Nephron (organoid): ENCODE data around the gene TTC21B.
"Not testable (repeated sequence)": the region's sequence is repeated elsewhere in the genome, so short reads cannot be mapped to it uniquely, and the experiment has no call there.

Source experiments
- H3K27ac Mint-ChIP-seq, 3 experiments: 2 replicates each; pipeline ENCODE4 v1.8.0; 2020; ENCODE audit warnings: mixed read lengths in 3 of 3, mild to moderate bottlenecking in 2 of 3, moderate library complexity in 1 of 3
- H3K27me3 Mint-ChIP-seq: 2 replicates; pipeline ENCODE4 v1.8.0; 2021; ENCODE audit warnings: low read depth, mild to moderate bottlenecking, moderate library complexity, mixed read lengths
- H3K36me3 Mint-ChIP-seq: 2 replicates; pipeline ENCODE4 v1.8.0; 2020; ENCODE audit warnings: low read depth, mixed read lengths
- H3K4me1 Mint-ChIP-seq: 2 replicates; pipeline ENCODE4 v1.8.0; 2020; ENCODE audit warnings: mixed read lengths
- H3K4me3 Mint-ChIP-seq, 3 experiments: 2 replicates each; pipeline ENCODE4 v1.8.0; 2020; ENCODE audit warnings: mild to moderate bottlenecking in 3 of 3, mixed read lengths in 3 of 3, moderate library complexity in 2 of 3
- H3K9me3 Mint-ChIP-seq: 2 replicates; pipeline ENCODE4 v1.8.0; 2020; ENCODE audit warnings: mixed read lengths
- TF ChIP-seq, protein P1 (sequence below), 3 experiments: fragments of 200-600 bp; sonication (generic); IDR thresholded peaks; one replicate each; pipeline ENCODE4 v1.5.0; 2021; ENCODE audit warnings: antibody characterized with exemption in 3 of 3; ENCODE audit not compliant: unreplicated experiment in 3 of 3

TTC21B gene

DNA sequence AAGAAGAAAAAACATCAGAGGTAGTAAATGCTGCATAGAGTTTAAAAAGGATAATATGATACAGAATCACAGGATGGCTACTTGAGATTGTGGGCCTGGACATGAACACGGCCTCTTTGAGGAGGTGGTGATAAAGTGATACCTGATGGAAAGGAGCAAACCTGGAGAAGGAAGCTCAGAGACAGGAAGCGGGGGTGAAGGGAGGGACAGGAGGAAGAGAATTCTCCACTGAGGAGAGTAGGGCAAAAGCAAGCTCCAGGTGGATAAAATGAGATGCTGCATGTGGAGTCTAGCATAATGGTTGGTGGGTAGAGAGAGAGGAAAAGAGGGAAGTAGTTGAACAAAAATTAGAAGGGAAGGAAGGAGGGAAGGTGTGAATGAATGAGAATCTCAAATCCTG lies 82.6 kb downstream of the TTC21B start:
- peak overlapping the region; percentile 28 to 57 (median 53) for H3K27ac Mint-ChIP-seq
- no peaks in the 10 kb centered on the region for H3K9me3 Mint-ChIP-seq
- TF ChIP-seq, protein P1, sequence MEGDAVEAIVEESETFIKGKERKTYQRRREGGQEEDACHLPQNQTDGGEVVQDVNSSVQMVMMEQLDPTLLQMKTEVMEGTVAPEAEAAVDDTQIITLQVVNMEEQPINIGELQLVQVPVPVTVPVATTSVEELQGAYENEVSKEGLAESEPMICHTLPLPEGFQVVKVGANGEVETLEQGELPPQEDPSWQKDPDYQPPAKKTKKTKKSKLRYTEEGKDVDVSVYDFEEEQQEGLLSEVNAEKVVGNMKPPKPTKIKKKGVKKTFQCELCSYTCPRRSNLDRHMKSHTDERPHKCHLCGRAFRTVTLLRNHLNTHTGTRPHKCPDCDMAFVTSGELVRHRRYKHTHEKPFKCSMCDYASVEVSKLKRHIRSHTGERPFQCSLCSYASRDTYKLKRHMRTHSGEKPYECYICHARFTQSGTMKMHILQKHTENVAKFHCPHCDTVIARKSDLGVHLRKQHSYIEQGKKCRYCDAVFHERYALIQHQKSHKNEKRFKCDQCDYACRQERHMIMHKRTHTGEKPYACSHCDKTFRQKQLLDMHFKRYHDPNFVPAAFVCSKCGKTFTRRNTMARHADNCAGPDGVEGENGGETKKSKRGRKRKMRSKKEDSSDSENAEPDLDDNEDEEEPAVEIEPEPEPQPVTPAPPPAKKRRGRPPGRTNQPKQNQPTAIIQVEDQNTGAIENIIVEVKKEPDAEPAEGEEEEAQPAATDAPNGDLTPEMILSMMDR (IDR thresholded peaks at IDR 0.05; ENCODE audit: unreplicated experiment in 3 of 3) = no peak
- H3K27me3 Mint-ChIP-seq = no peaks in the 10 kb centered on the region
- H3K4me3 Mint-ChIP-seq = no peak overlapping the region
- peaks cover 37% of the 10 kb centered on the region for H3K4me1 Mint-ChIP-seq
- H3K36me3 Mint-ChIP-seq = peaks cover 21% of the 10 kb centered on the region

DNA sequence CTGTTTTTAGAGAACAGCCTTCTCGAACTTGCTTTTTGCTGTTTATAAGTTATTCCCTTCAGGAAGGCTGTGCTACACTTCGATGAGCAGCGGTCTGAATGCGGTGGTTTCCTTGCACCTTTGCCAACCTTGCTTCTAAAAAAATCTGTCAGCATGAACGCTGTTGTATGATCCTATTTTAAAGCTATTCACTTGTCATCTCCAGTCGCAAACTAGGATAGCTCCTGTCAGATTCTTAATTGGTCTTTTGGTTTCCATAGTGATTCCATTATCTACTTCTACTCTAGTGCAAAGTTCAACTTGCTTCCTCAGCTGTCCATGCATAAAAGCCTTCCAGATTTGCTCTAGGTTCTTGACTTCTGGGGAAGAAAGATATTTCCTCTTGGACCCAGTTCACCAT lies 83.2 kb downstream of the TTC21B start:
- Mint-ChIP-seq H3K36me3 (peaks cover 21% of the 10 kb centered on the region), H3K4me3 (no peak overlapping the region), H3K9me3 (no peaks in the 10 kb centered on the region)

DNA sequence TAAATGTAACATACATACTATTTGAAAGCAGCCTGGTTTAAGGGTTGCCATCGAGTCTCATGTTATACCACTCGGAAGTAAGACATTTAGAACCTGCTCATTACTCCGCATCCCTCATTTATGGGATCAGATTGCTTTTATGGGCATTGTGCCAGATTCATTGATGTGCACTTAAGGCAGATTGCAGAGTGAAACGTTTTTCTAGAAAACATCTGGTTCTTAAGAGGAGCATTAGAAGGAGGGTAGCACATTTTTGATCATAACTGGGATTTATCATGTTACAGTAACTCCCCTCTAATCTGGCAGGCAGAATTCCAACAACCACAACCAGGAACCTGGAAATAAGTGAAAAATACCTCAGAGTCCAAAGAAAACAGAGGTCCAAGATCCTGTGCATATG lies 85.4 kb downstream of the TTC21B start:
- H3K9me3 Mint-ChIP-seq = no peaks in the 10 kb centered on the region
- H3K36me3 Mint-ChIP-seq = peaks cover 16% of the 10 kb centered on the region
- no peaks in the 10 kb centered on the region for H3K27me3 Mint-ChIP-seq
- H3K27ac Mint-ChIP-seq = peak overlapping the region; percentile 38 to 71 (median 68)
- peaks cover 37% of the 10 kb centered on the region for H3K4me1 Mint-ChIP-seq
- TF ChIP-seq, protein P1 (IDR thresholded peaks at IDR 0.05; ENCODE audit: unreplicated experiment in 3 of 3) = no peak
- no peak overlapping the region for H3K4me3 Mint-ChIP-seq

More for the DNA sequence above, 83.2 kb downstream of the TTC21B start:
- peak overlapping the region; percentile 28 to 57 (median 53) for H3K27ac Mint-ChIP-seq
- H3K4me1 Mint-ChIP-seq = peaks cover 37% of the 10 kb centered on the region
- no peaks in the 10 kb centered on the region for H3K27me3 Mint-ChIP-seq
- TF ChIP-seq, protein P1 (IDR thresholded peaks at IDR 0.05; ENCODE audit: unreplicated experiment in 3 of 3) = no peak

DNA sequence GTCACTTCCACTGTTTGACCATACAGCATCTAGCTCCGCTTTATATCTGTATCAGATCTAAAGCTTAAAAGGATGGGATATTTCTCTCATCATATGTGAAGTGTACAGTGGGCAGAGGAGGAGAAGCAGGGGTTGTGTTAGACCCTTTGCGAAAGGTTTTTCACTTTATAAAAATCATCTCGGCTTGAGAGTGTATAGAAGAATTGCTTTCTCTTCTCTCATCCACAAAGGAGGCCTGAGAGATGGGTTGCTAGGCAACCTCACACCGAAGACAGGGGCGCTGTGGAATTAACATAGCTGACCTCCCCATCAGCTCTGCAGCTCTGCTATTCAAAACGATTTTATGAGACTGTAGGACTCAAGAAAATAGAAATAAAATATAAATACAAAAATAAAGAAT lies 89.3 kb downstream of the TTC21B start:
- Mint-ChIP-seq H3K27me3 (no peaks in the 10 kb centered on the region), H3K36me3 (peaks cover 19% of the 10 kb centered on the region), H3K4me1 (peaks cover 20% of the 10 kb centered on the region), H3K27ac (no peak overlapping the region), H3K9me3 (peaks cover 19% of the 10 kb centered on the region), H3K4me3 (no peak overlapping the region)
- TF ChIP-seq, protein P1 (IDR thresholded peaks at IDR 0.05; ENCODE audit: unreplicated experiment in 3 of 3) = no peak

DNA sequence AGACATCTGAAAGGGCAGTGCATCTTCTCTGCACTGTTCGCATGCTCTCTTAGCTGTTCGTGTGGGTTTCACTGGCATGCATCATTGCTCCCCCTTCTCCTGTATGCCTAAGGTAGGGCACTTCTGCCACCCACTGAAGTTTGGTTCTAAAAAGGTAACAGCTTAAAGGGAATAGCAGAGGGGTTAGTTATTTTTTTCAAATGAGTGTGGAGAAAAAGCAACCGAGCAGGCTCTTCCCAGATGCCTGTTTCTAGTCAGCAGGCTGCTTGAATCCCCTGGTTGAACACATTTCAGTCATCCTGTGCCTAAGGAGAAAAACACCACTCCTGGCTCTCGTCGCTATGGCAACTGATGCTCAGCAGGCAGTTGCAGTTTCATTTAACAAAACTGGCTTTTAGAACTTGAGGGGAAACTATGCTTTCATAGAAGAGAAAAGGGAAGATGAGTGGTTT lies 89.7 kb downstream of the TTC21B start:
- no peak overlapping the region for H3K27ac Mint-ChIP-seq
- no peak overlapping the region for H3K4me3 Mint-ChIP-seq
- peaks cover 21% of the 10 kb centered on the region for H3K36me3 Mint-ChIP-seq
- TF ChIP-seq, protein P1 (IDR thresholded peaks at IDR 0.05; ENCODE audit: unreplicated experiment in 3 of 3) = no peak
- H3K9me3 Mint-ChIP-seq = peaks cover 23% of the 10 kb centered on the region
- no peaks in the 10 kb centered on the region for H3K27me3 Mint-ChIP-seq
- H3K4me1 Mint-ChIP-seq = peaks cover 15% of the 10 kb centered on the region

DNA sequence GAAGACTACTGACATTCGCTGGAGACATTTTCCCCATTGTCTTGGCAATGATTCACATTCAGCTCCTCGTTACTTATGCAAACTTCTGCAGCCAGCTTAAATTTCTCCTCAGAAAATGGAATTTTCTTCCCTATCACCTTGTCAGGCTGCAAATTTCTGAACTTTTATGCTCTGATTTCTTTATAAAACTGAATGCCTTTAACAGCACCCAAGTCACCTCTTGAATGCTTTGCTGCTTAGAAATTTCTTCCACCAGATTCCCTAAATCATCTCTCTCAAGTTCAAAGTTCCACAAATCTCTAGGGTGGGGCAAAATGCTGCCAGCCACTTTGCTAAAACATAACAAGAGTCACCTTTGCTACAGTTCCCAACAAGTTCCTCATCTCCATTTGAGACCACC lies 92.5 kb downstream of the TTC21B start:
- H3K27me3 Mint-ChIP-seq, H3K4me1 Mint-ChIP-seq, H3K4me3 Mint-ChIP-seq, H3K27ac Mint-ChIP-seq: not testable (repeated sequence)
- H3K9me3 Mint-ChIP-seq = peaks cover 32% of the 10 kb centered on the region
- peaks cover 33% of the 10 kb centered on the region for H3K36me3 Mint-ChIP-seq

DNA sequence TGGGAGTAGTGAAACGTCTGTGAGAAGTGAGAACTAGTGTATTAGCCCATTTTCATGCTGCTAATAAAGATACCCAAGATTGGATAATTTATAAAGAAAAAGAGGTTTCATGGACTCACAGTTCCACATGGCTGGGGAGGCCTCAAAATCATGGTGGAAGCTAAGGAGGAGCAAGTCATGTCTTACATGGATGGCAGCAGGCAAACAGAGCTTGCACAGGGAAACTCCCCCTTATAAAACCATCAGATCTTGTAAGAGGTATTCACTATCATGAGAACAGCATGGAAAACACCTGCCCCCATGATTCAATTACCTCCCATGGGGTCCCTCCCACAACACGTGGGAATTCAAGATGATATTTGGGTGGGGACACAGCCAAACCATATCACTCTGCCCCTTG lies 93.9 kb downstream of the TTC21B start:
- H3K27me3 Mint-ChIP-seq, H3K4me1 Mint-ChIP-seq, H3K27ac Mint-ChIP-seq, H3K4me3 Mint-ChIP-seq: not testable (repeated sequence)
- peaks cover 34% of the 10 kb centered on the region for H3K9me3 Mint-ChIP-seq
- peaks cover 37% of the 10 kb centered on the region for H3K36me3 Mint-ChIP-seq
